Head of caudate nucleus (tissue), 42 donors: ENCODE measurements around the gene MTFMT.

Source experiments
- DNase-seq, 42 donors: peaks; one replicate each; pipeline versions ENCODE4 v3.0.0 to v3.0.0-alpha.2; 2020 to 2021; ENCODE audit warnings: mixed read lengths in 7 of 42
- intact Hi-C: fragments of 100-400 bp; cut with DNase I; formaldehyde crosslinking; loops from one replicate; pipeline ENCODE4 v1.15.0; 2022

The MTFMT gene

DNA sequence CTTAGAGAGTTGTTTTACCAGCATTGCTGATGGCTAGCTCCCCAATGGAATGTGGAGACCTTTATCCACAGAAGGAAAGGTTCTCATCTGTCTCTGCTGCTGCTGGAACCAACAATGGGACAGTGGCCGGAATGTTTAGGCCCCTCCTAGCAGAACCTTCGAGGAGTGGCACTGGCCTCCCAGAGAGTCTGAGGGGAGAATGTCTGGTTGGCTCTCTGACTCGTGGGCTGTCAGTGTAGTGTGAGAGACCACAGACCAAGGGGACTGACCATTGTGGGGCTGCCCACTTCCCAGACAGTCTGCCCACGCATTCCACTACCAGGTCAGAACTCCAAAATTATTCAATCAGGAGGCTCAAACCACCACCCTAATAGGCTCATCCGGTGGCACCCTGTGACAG, 33.3 kb upstream of the MTFMT start:
- intact Hi-C loops = no loop called here
- DNase-seq = no peak

DNA sequence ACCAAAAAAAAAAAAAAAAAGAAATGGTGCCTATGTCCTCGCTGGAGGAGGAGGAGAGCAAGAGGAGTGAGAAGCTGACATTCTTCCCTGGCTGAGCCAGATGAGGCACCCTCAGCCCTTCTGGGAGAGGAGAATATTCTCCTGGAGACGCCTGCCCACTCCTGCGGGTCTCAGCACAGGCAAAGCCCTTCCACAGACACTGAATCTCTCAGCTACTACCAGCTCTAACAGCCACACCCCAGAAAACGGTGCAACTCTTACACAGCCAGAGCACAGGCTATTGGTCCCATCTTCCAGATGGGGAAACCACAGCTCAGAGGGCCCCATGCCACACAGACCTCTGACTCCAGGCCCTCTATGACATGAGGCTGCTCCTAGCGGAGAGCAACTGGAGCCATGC, 32.6 kb upstream of the MTFMT start:
- intact Hi-C loops = no loop called here
- no peak for DNase-seq

DNA sequence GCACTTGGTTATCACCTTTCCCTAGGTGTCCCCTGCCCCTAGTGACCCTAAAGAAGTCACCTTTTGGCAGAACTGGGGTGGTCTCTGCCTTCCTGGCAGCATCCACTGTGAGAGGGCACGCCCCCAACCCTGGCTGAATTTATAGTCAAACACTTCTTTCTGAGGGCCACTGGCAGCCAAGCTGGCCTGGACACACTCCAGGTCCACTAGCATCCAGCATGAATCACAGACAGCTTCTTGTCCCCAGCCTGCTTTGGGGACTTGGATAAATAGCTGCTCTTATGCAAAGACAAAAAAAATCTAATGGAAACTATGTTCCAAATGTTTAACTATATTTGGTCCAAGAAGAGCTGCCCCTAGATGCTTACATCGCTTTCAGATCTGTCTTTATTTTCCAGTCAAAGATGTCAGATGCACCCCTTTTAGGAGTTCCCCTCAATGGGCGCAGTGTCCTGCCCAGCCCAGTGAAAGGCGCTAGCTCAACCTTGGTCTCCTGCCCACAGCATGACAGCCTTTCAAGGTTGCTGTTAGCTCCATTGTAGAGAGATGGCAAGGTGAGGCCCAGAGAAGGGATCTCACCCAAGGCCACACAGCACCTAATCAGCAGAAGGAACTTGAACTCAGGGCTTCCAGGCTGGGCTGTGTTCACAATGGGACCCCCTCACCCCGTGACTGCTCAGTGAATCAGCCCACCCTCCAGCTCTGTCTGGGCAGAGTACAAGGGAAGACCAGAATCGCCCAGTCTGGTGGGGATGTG, 31.4 kb upstream of the MTFMT start:
- intact Hi-C loops = no loop called here
- DNase-seq = peak in 41 of 42 donors; percentile 38 to 89 (median 75)

DNA sequence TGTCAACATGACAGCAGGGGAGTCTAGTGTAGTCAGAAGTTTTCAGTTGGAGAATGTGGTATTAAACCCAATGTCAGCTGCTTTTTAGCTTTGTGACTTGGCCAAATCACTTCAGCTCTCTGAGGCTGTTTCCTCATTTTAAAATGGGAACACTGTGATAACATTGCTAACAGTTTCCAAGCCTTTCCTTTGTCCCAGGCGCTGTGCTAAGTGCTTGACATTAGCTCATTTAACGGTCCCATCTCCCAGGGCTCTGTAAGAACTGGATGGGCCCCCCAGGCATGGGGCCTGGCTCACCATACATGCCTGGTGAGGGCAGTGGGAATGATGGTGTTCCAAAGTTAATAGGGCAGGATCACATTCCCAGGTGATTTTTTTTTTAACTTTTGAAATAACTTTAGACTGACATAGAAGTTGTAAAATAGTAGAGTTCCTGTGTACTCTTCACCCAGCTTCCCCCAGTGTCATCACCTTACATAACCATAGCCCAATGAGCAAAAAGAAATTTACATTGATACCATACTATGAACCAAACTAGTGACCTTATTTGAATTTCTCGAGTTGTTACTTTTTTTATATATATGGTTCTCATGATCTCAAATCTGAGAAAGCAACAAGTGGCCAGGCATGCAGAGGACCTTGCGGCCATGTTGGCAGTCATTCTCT, 30.6 kb upstream of the MTFMT start:
- no peak for DNase-seq
- intact Hi-C loops = loop anchor here (10.0 kb wide), 1 partner anchor 45 kb away; no protein-coding TSS in a partner anchor

DNA sequence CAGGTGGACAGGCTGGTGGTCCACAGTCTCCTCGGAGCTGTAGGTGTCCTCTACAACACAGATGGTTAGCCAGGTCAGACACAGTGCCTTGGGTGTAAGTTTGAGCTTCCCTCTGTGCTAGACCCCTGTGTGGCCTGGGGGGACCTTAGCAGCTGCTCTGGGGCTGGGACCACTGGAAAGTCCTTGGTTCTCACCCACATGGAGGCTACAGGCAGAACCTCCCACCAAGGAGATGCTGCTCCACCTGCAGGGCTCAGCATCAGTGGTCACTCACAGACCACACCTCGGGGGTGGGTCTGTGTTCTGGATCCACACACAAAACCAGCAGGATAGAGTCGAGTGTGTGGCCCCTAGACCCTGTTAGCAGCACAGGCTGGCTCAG, 29.9 kb upstream of the MTFMT start:
- intact Hi-C loops = loop anchor here (10.0 kb wide), 1 partner anchor 45 kb away; no protein-coding TSS in a partner anchor
- no peak for DNase-seq

DNA sequence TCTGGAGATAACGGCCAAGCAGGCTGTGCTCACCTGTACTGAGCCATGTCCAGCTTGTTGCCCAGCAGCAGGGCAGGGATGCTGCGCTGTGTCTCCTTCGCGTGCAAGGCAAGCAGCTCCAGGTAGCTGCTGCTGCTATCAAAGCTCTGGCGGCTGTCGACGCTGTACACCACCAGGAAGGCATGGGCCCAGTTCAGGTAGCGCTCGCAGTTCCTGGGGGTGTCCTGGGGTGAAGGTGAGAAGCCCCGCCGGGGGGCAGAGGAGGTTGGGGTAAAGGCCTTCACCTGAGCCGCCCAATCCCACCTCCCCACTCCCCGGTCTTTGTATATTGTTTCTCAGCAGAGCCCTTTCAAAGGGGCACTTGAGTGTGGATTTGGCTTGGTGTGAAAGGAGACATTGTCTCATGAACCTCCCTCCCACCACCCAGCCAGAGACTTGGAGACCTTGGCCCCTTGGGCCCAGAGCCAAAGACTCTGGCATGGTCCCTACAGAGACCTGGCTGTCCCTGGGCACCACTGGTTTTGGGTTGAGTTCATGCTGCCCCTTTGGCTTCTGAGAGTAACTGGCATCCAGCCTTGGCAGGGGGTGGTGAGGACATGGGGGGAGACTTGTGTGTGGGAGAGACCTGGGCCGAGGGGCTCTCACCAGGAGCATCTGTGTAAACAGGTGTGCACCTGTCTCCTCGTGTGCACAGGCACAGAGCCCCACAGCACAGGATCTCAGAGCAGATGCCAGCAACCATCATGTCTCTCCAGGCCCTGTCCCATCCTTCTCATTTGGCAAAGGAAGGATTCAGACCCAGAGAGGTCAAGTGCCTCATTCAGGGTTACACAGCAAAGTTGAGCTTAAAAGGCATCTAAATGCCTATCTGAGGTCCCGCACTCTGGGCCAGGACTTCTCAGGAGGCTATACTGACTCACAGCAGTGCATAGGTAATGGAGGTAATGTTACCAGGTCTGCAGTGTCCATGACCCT, 29.2 kb upstream of the MTFMT start:
- intact Hi-C loops = loop anchor here (10.0 kb wide), 1 partner anchor 46 kb away; no protein-coding TSS in a partner anchor
- peak in 28 of 42 donors; percentile 13 to 79 (median 53) for DNase-seq

DNA sequence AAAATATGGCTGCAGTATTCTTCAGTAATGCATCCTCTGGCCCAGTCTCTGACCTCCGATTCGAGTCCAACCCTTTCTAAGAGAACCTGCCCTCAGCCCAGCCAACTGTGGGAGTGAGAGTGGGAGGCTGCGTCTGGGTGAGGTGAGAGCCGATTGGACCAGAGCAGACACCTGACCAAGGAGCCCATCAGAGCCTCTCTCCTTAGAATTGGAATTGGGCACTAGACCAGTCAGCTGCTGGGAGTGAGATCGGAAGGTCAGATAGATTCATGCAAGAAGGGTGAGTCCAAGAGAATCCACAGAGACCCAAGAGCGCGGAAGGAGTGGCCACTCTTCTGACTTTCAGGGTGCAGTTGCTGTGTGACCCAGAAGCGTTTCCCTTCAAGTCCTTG, 28.1 kb upstream of the MTFMT start:
- no peak for DNase-seq
- intact Hi-C loops = loop anchor here (10.0 kb wide), 1 partner anchor 47 kb away; no protein-coding TSS in a partner anchor

DNA sequence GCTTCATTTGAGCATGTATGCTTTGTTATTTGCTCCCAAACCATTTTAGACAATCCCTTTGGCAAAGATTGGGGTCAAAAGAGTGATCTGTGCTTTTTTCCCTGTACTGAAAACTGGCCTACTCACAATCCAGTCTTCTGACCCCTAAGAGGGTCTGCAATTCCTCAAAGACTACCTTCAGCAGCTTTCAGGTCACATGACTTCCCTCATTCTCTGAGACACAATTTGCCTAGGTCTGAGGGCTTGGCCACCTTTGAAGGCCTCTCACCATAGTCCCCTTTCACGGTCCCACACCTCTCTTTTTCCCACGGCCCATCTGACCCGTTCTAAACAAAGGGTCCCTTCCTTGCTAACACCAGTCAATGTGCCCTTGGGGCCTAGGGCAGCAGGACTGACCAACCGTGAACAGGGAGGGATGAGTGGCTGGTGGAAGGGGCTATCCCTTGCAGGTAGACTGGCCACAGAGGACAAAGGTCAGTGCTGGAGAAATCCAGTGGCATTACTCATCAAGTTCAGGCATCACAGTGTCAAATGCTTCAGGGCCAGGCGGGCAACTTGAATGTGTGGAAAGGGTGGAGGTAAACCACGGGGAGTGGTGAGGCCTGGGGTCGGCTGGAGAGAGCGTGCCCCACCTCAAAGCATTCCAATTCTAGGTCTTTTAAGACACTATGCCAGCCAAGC, 27.6 kb upstream of the MTFMT start:
- no peak for DNase-seq
- intact Hi-C loops = loop anchor here (10.0 kb wide), 1 partner anchor 48 kb away; no protein-coding TSS in a partner anchor

DNA sequence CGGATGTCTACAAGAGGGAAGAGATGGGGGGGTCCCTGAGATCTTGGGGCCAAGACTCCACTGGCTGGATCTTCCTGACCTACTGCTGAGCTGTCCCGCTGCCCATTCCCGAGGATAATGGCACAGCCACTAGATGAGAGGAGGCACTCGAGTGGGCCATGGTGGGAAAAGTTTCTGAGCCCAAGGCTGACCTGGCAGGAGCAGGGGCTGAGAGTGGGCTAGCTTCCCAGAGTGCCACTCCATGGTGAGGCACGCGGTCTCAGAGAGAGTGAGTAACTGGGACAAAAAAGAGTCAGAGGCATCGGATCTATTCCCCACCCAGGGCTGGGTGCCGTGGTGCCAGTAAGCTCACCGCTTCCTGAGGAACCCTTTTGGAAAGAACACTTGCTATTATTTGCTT, 26.7 kb upstream of the MTFMT start:
- DNase-seq = peak in 12 of 42 donors; percentile 13 to 80 (median 44)
- intact Hi-C loops = loop anchor here (10.0 kb wide), 1 partner anchor 49 kb away; no protein-coding TSS in a partner anchor

DNA sequence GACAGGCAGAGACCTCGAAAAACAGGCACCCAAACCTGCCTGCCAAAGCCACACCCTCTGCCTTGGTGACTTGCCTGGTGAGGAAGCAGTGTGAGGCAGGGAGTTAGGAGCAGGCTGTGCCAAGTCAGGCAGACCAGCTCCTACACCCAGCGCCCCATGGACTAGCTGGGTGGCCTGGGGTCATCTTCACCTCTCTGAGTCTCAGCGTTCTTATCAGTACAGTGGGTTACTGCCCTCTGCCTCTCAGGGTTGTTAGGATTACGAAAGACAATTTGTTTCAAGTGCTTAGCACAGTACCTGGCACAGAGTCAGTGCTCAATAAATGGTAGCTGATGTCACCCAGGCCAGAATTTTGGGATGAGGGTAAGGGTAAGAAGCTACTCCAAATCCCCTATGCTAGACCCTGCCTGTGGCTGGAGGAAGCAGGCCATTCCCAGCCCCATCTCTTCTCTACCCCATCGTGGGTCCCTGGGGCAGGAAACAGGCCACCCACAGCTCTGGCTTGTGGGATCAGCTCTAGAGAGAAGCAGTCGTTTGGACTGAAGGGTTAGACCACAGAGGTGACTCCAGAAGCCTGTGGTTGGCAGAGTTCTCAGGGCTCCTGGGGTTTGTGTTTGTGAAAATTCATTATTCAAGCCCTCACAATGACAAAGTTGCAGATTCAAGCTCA, 25.9 kb upstream of the MTFMT start:
- intact Hi-C loops = loop anchor here (10.0 kb wide), 1 partner anchor 49 kb away; no protein-coding TSS in a partner anchor
- no peak for DNase-seq

DNA sequence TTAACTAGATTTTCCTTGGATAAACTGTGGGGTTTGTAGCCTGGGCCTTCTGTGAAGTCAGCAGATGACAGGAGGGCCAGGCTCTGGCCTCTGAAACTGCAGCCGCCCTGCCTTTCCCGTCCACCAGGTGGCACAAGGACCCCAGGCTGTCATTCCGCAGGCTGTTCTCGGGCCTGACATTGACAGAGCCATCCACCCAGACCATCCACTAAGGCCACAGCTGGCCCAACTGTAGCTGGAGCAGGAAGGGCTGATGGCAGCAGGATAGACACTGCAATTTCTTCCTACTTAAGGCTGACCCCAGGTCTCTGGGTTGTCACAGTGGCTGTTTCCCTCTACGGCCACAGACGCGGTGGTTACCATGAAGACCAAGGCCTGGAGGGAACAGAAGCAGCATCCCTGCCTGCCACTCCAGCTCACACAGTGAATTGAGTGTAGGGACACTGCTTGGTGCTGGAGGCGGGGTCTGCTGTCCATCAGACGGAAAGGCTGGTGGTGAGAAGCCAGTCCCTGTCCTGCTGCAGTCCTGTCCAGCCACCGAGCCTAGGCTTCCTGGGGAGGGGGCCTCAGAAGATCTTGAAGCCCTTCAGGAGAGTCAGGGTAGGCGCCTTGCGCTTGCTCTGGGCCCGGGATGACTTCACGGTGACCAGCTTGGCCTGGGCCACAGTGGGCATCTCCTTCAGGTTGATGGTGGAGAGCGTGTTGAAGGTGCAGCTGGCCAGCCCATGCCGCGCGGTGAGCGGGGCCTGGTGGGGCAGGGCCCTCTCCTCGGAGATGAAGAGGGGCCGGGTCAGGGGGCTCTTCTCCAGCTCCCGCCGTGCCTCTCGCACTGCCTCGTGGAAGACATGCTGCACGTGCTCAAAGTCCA, 25.1 kb upstream of the MTFMT start:
- intact Hi-C loops = loop anchor here (10.0 kb wide), 1 partner anchor 50 kb away; no protein-coding TSS in a partner anchor
- DNase-seq = peak; percentile 40 to 92 (median 82)

DNA sequence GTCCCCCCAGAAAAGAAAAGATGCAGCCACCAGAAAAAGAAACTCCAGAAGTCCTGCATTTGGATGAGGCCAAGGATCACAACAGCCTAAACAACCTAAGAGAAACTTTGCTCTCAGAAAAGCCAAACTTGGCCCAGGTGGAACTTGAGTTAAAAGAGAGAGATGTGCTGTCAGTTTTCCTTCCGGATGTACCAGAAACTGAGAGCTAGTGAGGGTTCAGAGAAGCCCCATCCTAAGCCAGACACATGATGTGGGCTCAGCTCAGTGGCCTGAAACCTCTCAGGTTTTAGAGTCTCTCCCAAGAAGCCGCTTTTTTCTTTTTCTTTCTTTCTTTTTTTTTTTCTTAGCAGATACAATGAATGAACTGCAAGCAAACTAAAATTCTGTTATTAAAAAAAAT, 23.5 kb upstream of the MTFMT start:
- intact Hi-C loops = loop anchor here (10.0 kb wide), 1 partner anchor 52 kb away; no protein-coding TSS in a partner anchor

DNA sequence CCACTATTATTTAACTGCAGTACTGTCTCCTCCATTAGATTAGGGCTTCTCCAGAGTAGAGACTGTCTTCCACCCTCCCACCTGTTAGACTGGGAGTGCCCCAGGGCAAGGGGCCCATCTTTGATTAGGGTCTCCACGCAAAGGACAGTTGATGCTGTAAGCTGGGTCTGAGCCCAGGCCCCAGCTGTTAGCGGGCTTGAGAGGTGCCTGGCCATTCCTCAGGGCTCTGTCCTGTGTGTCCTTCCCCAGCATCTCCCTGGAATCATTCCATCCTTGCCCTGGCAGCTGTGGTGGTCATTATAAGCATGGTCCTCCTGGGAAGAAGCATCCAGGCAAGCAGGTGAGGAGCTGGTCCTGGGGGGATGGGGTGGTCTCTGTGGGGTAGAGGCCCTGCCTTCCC, 21.8 kb upstream of the MTFMT start:
- intact Hi-C loops = loop anchor here (10.0 kb wide), 1 partner anchor 54 kb away; no protein-coding TSS in a partner anchor
- no peak for DNase-seq

More for the DNA sequence above, 23.5 kb upstream of the MTFMT start:
- DNase-seq = no peak

DNA sequence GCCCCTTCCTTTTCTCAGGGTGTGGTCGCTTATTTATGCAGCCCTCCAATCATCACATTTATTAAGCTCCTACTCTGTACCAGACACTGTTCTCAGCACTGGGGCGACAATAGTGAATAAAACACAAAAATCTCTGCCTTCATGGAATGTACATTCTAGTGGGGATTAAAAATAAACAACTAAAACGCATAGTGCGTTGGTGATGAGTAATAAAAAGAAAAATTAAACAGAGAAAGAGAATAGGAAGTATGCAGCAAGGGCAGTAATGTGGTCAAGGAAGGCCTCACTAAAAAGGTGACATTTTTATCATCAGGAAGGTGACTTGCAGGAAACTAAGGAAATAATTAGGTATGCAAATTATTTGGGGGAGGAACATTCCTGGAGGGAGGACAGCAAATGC, 20.8 kb upstream of the MTFMT start:
- DNase-seq = no peak
- intact Hi-C loops = loop anchor here (10.0 kb wide), 1 partner anchor 55 kb away; no protein-coding TSS in a partner anchor

DNA sequence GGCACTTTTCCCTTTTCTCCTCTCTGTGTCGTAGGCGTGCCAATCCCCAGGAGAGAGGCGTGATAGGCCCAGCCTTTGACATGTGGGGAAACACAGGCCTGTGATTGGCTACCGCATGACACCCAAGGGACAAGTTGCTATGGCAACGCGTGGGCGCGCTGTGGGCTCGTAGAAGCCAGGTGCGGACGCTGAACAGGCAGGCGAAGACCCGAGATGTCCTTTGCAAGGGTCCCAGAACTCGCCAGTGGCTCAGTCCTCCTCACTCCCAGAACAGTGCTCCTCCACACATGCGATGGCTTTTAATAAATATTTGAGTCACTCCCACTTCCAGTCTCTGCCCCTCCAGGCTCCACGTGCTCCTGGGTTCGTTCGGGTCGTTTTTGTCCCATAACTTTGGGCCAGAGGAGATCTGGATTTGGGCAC, 20.0 kb upstream of the MTFMT start:
- peak; percentile 90 to 99 (median 96) for DNase-seq
- intact Hi-C loops = no loop called here

DNA sequence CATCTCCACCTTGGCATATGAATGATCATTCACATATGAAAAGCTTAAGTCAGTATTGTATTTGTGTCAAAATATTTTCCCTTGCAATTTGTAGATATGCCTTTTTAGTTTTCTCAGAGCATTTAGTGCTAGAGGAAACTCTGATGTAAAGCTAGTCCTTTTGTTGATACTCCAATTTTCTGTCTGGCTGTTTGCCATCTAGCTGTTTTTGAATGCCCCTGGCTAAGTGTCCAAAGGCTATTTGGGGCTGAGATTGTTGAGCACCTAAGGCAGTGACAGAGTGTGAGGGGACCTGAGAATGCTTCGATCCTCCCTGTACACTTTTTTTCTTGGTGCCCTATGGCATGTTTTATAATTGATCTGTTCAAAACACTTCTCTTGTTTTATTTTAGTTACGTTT, 18.8 kb upstream of the MTFMT start:
- intact Hi-C loops = no loop called here
- DNase-seq = no peak
